HepG2 (cell line): ENCODE results near the gene ATG7. TPM values are rescaled to one million over a fixed set of nuclear protein-coding genes. Genes with fewer than 3 reads are reported as not detected.

Experiments used
- ATAC-seq: fragments of 200-7000 bp; cut with Tn5 transposase; 3 replicates; pipeline ENCODE4 v1.9.1; 2020; ENCODE audit warnings: mild to moderate bottlenecking, moderate library complexity
- BruUV-seq: library from RNA; stranded (reverse); fragments of 400-500 nt; replicated peaks from 2 replicates; lab custom pipeline; 2021; lab: Mats Ljungman, UMichigan
- CTCF ChIA-PET: fragments of 300-600 bp; formaldehyde crosslinking; extraction: SDS; loops from one replicate; lab custom pipeline; 2021; ENCODE audit warnings: low total read pairs, inconsistent platforms, low intra/inter-chr PET ratio; lab: Yijun Ruan, JAX
- POLR2A ChIA-PET: fragments of 350-600 bp; sonication (Branson Sonifier 250); formaldehyde crosslinking; loops from one replicate; lab custom pipeline; 2020; ENCODE audit warnings: antibody characterized with exemption, inconsistent platforms; lab: Yijun Ruan, JAX
- DNase-seq: peaks from one replicate; pipeline ENCODE4 v3.0.0-alpha.2; 2015; ENCODE audit warnings: low spot score
- FAIRE-seq: peaks from 3 replicates; lab custom pipeline; 2011; peaks lifted over from hg19 to GRCh38; lab: Jason Lieb, UNC
- H2AFZ ChIP-seq: one replicate; pipeline ENCODE4 v1.6.1; 2011; ENCODE audit warnings: low read length, inconsistent platforms
- H3K27ac ChIP-seq: fragments of 300-600 bp; 3 replicates; pipeline ENCODE4 v1.8.0; 2011; ENCODE audit warnings: mixed run types, mild to moderate bottlenecking, mixed read lengths, low read length, inconsistent platforms; ENCODE audit not compliant: insufficient read depth; ENCODE audit errors: extremely low read length
- H3K27me3 ChIP-seq, 2 experiments: fragments of 200-600 bp in 1 of 2; 2 replicates in 1 of 2; 3 replicates in 1 of 2; pipeline versions ENCODE4 v1.6.0 to v1.8.0; 2011; ENCODE audit warnings: low read length in 2 of 2, mild to moderate bottlenecking in 2 of 2, moderate library complexity in 2 of 2, inconsistent platforms in 1 of 2; ENCODE audit not compliant: insufficient read depth in 2 of 2, control insufficient read depth in 1 of 2
- H3K36me3 ChIP-seq, 2 experiments: fragments of 200-600 bp in 1 of 2; replicated peaks in 1 of 2; 2 replicates in 1 of 2; 3 replicates in 1 of 2; pipeline versions ENCODE4 v1.5.1 to v1.8.0; 2011; ENCODE audit warnings: low read length in 2 of 2, inconsistent platforms in 1 of 2; ENCODE audit not compliant: insufficient read depth in 2 of 2, control insufficient read depth in 1 of 2
- H3K4me1 ChIP-seq: 2 replicates; pipeline ENCODE4 v1.5.1; 2012; ENCODE audit warnings: low read length, inconsistent platforms; ENCODE audit not compliant: insufficient read depth
- H3K4me2 ChIP-seq: 2 replicates; pipeline ENCODE4 v1.6.0; 2011; ENCODE audit warnings: low read depth, low read length, inconsistent platforms
- H3K4me3 ChIP-seq, 3 experiments: fragments of 200-600 bp in 1 of 3; sonication (generic), shearing (Covaris generic) in 1 of 3; replicated peaks in 1 of 3; 2 replicates each; pipeline ENCODE4 v1.5.1; 2011 to 2016; ENCODE audit warnings: low read length in 3 of 3, inconsistent platforms in 2 of 3, low read depth in 2 of 3, mild to moderate bottlenecking in 2 of 3, control low read depth in 1 of 3, mixed read lengths in 1 of 3; ENCODE audit not compliant: insufficient read depth in 1 of 3
- H3K79me2 ChIP-seq: one replicate; pipeline ENCODE4 v1.6.1; 2011; ENCODE audit warnings: low read length, inconsistent platforms; ENCODE audit not compliant: insufficient read depth
- H3K9ac ChIP-seq: 2 replicates; pipeline ENCODE4 v1.6.0; 2011; ENCODE audit warnings: mild to moderate bottlenecking, low read depth, low read length, inconsistent platforms; ENCODE audit not compliant: insufficient read depth
- H3K9me3 ChIP-seq: 2 replicates; pipeline ENCODE4 v1.5.1; 2012; ENCODE audit warnings: mild to moderate bottlenecking, low read length
- H4K20me1 ChIP-seq: 2 replicates; pipeline ENCODE4 v1.6.0; 2011; ENCODE audit warnings: inconsistent platforms, mild to moderate bottlenecking, low read length, moderate library complexity; ENCODE audit not compliant: insufficient read depth
- ADNP ChIP-seq: sonication (generic); formaldehyde crosslinking; IDR thresholded peaks from 2 replicates; pipeline ENCODE4 v1.4.0; 2020; ENCODE audit warnings: missing genetic modification reagents
- ASH2L ChIP-seq: fragments of 300-600, 200-600 bp; sonication (generic); IDR thresholded peaks from 2 replicates; pipeline ENCODE4 v1.7.0; 2017; ENCODE audit warnings: low read depth, mild to moderate bottlenecking, moderate library complexity, mixed read lengths, low read length; ENCODE audit not compliant: insufficient read length
- ATF7-NPFF ChIP-seq: sonication (generic); formaldehyde crosslinking; IDR thresholded peaks from 2 replicates; pipeline ENCODE4 v1.8.1; 2023; ENCODE audit warnings: mild to moderate bottlenecking, low read depth, missing genetic modification reagents, moderate library complexity
- CENPX ChIP-seq: sonication (generic); formaldehyde crosslinking; IDR thresholded peaks from 2 replicates; pipeline ENCODE4 v1.9.0; 2021; ENCODE audit warnings: mild to moderate bottlenecking, missing genetic modification reagents, moderate library complexity
- EEA1 ChIP-seq: sonication (generic); formaldehyde crosslinking; IDR thresholded peaks from 2 replicates; pipeline ENCODE4 v1.5.1; 2020; ENCODE audit warnings: mild to moderate bottlenecking, missing genetic modification reagents, borderline replicate concordance
- FOXJ3 ChIP-seq: sonication (generic); formaldehyde crosslinking; IDR thresholded peaks from 2 replicates; pipeline ENCODE4 v1.4.0; 2020; ENCODE audit warnings: missing genetic modification reagents, mild to moderate bottlenecking, borderline replicate concordance
- NFIC ChIP-seq: IDR thresholded peaks from 2 replicates; pipeline ENCODE4 v1.6.1; 2012; ENCODE audit warnings: mild to moderate bottlenecking, low read length, inconsistent platforms
- RFXAP ChIP-seq: sonication (generic); formaldehyde crosslinking; IDR thresholded peaks from 2 replicates; pipeline ENCODE4 v1.4.0; 2020; ENCODE audit warnings: missing genetic modification reagents, borderline replicate concordance
- XBP1 ChIP-seq: sonication (generic); formaldehyde crosslinking; IDR thresholded peaks from 2 replicates; pipeline ENCODE4 v1.5.0; 2020; ENCODE audit warnings: missing genetic modification reagents
- XRCC5 ChIP-seq: fragments of 200-400 bp; formaldehyde crosslinking; optimal IDR thresholded peaks from 2 replicates; pipeline ENCODE3; 2017; ENCODE audit warnings: mild to moderate bottlenecking, low read length
- ZFP36L1 ChIP-seq: sonication (generic); formaldehyde crosslinking; IDR thresholded peaks from 2 replicates; pipeline ENCODE4 v1.8.0; 2022; ENCODE audit warnings: mild to moderate bottlenecking, missing genetic modification reagents, moderate library complexity
- ZFP82 ChIP-seq: sonication (generic); formaldehyde crosslinking; IDR thresholded peaks from 2 replicates; pipeline ENCODE4 v1.5.1; 2020; ENCODE audit warnings: mild to moderate bottlenecking, missing genetic modification reagents, borderline replicate concordance
- ZNF136 ChIP-seq: sonication (generic); formaldehyde crosslinking; IDR thresholded peaks from 2 replicates; pipeline ENCODE4 v1.8.1; 2022; ENCODE audit warnings: low read depth, mild to moderate bottlenecking, moderate library complexity, missing genetic modification reagents
- ZNF143 ChIP-seq: sonication (generic); formaldehyde crosslinking; IDR thresholded peaks from 2 replicates; pipeline ENCODE4 v1.4.0; 2020; ENCODE audit warnings: missing genetic modification reagents
- ZNF33B ChIP-seq: sonication (generic); formaldehyde crosslinking; IDR thresholded peaks from 2 replicates; pipeline ENCODE4 v1.5.1; 2020; ENCODE audit warnings: mild to moderate bottlenecking, missing genetic modification reagents
- ZNF34 ChIP-seq: sonication (generic); formaldehyde crosslinking; IDR thresholded peaks from 2 replicates; pipeline ENCODE4 v1.4.0; 2020; ENCODE audit warnings: mild to moderate bottlenecking, missing genetic modification reagents, borderline replicate concordance
- ZNF629 ChIP-seq: sonication (generic); formaldehyde crosslinking; conservative IDR thresholded peaks from 2 replicates; pipeline ENCODE4 v1.5.0; 2020; ENCODE audit warnings: missing genetic modification reagents
- ZNF674 ChIP-seq: sonication (generic); formaldehyde crosslinking; IDR thresholded peaks from 2 replicates; pipeline ENCODE4 v1.5.0; 2020; ENCODE audit warnings: low read depth, mild to moderate bottlenecking, missing genetic modification reagents
- ZNF782 ChIP-seq: sonication (generic); formaldehyde crosslinking; IDR thresholded peaks from 2 replicates; pipeline ENCODE4 v1.4.0; 2020; ENCODE audit warnings: missing genetic modification reagents, mild to moderate bottlenecking, borderline replicate concordance
- ZNF883 ChIP-seq: sonication (generic); formaldehyde crosslinking; IDR thresholded peaks from 2 replicates; pipeline ENCODE4 v1.5.1; 2020; ENCODE audit warnings: mild to moderate bottlenecking, missing genetic modification reagents; ENCODE audit errors: not compliant biosample characterization
- WGBS: methylation state at CpG from one replicate; pipeline ENCODE4 v1.1.6; 2017; ENCODE audit warnings: low lambda C conversion rate; 5-methylcytosine and 5-hydroxymethylcytosine counted together
- in situ Hi-C: cut with HindIII; loops from 2 replicates; pipeline ENCODE4 v1.10.0; 2017; ENCODE audit warnings: low pct_unique_long_range_greater_than_20kb; ENCODE audit not compliant: extremely low pct_ligation_motif_present
- intact Hi-C: fragments of 100-400 bp; cut with micrococcal nuclease; formaldehyde crosslinking; loops from one replicate; pipeline ENCODE4 v1.10.0; 2022; ENCODE audit not compliant: unreplicated experiment
- polyA plus RNA-seq, 8 experiments: library from polyadenylated mRNA; depleted of rRNA in 3 of 8; stranded (reverse) in 7 of 8; unstranded in 1 of 8; fragments of >200 nt; fragmentation: Illumina TruSeq in 4 of 8; extraction: Trizol in 4 of 8; gene quantifications; 2 replicates each; pipeline versions ENCODE4 v1.2.1 to v1.2.3, GENCODE V29; 2011 to 2016; ENCODE audit warnings: low read depth in 4 of 8, missing spikeins in 1 of 8, mixed read lengths in 1 of 8; ENCODE audit not compliant: insufficient read depth in 1 of 8
- total RNA-seq, 5 experiments: library from RNA; depleted of rRNA; stranded (reverse); fragments of >200 nt; fragmentation: Illumina TruSeq; extraction: Trizol; gene quantifications; 2 replicates each; pipeline ENCODE4 v1.2.3, GENCODE V29; 2016; ENCODE audit warnings: low read depth in 1 of 5

ATG7 gene
- total and polyA plus RNA-seq, 2 of the 13 experiments (the other 11 are each of a cell fraction or from before 2014, with no cell fraction given): 7.8 to 22.1 TPM

DNA sequence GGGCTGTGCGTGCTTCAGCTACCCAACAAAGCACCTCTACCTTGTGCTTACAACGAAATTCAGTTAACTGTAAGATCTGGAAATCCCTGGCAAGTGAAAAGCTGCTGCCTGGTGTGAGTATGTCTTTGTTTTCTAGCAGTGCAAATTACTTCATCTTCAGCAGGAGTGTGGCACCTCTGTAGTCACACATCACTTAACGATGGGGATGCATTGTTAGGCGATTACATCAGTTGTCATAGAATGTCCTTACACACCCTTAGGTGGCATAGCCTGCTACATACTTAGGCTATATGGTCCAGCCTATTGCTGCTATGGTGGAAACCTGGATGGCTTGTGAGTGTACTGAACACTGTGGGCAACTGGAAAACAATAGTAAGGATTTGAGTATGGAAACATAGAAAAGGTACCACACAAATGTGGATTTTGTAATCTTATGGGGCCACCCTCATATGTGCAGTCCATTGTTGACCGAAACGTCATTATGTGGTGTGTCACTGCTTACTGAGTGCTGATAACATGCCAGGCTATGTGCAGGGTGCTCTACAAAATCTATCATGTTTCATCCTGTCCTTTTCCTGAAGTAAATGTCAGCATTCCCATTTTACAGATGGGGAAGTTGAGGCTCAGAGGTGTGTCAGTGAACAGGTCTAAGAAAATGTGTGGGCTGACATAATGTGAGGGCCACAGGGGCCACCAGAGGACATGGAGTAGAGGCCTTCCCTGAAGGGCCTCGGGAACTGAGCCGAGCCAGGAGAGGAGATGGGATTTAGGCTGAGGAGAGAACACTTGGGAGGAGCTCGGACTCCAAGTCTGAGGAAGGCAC lies 198.0 kb downstream of the ATG7 start:
- no peaks in the 10 kb centered on the region; a peak in 1 of 5 replicates for H3K36me3 ChIP-seq
- no peaks in the 10 kb centered on the region for H3K27me3 ChIP-seq
- H3K4me3 ChIP-seq: no peak overlapping the region
- 89% methylated on average over 9 of the region's 9 CpGs for WGBS
- ATAC-seq: no peak
- H3K4me1 ChIP-seq: no peaks in the 10 kb centered on the region
- peak; percentile 74 for TF ChIP-seq ZNF629 (CRISPR knock-in tag)
- no peak for TF ChIP-seq NFIC
- FAIRE-seq: no peak
- H3K27ac ChIP-seq: no peak overlapping the region
- in situ Hi-C loops (no loop called here), intact Hi-C loops (no loop called here)
- CTCF ChIA-PET: no interaction called here
- H3K9me3 ChIP-seq: no peaks in the 10 kb centered on the region
- DNase-seq: no peak
- H2AFZ ChIP-seq: no peak overlapping the region
- no peak overlapping the region for H3K9ac ChIP-seq
- POLR2A ChIA-PET: no interaction called here
- H3K79me2 ChIP-seq: no peaks in the 10 kb centered on the region
- BruUV-seq: no TSS peak
- H3K4me2 ChIP-seq: no peak overlapping the region
- no peaks in the 10 kb centered on the region for H4K20me1 ChIP-seq

DNA sequence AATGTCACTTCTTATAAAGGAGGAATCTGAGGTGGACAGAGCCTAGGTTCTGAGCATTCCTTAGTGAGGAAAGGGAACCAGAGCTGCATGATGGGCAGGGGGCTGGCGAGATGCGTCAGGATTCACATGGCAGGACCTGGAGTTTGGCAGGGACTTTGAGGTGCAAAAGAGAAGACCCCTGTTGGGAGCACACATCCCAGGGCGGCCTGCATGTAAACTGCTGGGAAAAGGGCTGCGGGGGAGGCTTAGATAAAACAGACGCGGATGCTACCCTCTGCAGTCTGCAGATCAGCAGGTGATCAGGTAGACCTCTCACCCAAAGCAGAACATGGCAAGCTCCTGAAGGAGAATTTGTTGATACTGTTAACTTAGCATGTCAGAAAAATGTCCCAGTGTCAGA lies 203.1 kb downstream of the ATG7 start:
- Histone ChIP-seq H3K36me3 (no peaks in the 10 kb centered on the region), H3K4me1 (peaks cover 2% of the 10 kb centered on the region), H3K9me3 (no peaks in the 10 kb centered on the region), H3K4me3 (no peak overlapping the region), H2AFZ (no peak overlapping the region), H3K4me2 (no peak overlapping the region), H3K27ac (no peak overlapping the region), H4K20me1 (no peaks in the 10 kb centered on the region), H3K27me3 (no peaks in the 10 kb centered on the region), H3K9ac (no peak overlapping the region), H3K79me2 (no peaks in the 10 kb centered on the region)
- ChIA-PET POLR2A (no interaction called here), CTCF (no interaction called here)
- TF ChIP-seq CENPX: no peak
- no peak for TF ChIP-seq ZFP82 (CRISPR knock-in tag)
- no peak for TF ChIP-seq FOXJ3
- no peak for TF ChIP-seq ZNF782 (CRISPR knock-in tag)
- TF ChIP-seq ATF7-NPFF (CRISPR knock-in tag): no peak
- no peak for TF ChIP-seq ZNF629 (CRISPR knock-in tag)
- no peak for TF ChIP-seq XBP1 (CRISPR knock-in tag)
- TF ChIP-seq ASH2L: no peak
- TF ChIP-seq RFXAP (CRISPR knock-in tag): no peak
- TF ChIP-seq ZNF34 (CRISPR knock-in tag): no peak
- TF ChIP-seq ZNF136 (CRISPR knock-in tag): no peak
- TF ChIP-seq ZNF143: no peak
- TF ChIP-seq EEA1 (CRISPR knock-in tag): no peak
- TF ChIP-seq ADNP: no peak
- TF ChIP-seq ZFP36L1 (CRISPR knock-in tag): no peak
- TF ChIP-seq XRCC5: no peak
- no peak for TF ChIP-seq ZNF674 (CRISPR knock-in tag)
- TF ChIP-seq ZNF33B (CRISPR knock-in tag): no peak
- no peak for TF ChIP-seq ZNF883 (CRISPR knock-in tag)
- WGBS: 95% methylated on average over 6 of the region's 6 CpGs
- intact Hi-C loops (no loop called here), in situ Hi-C loops (no loop called here)
- FAIRE-seq: no peak
- no TSS peak for BruUV-seq
- no peak for DNase-seq
- ATAC-seq: no peak
